Measurements from ENCODE around the gene IL1RL1. TPM values are rescaled to one million over a fixed set of nuclear protein-coding genes. Genes with fewer than 3 reads are reported as not detected.

IL1RL1 gene
- total RNA-seq, 2 experiments from 2014 or later: not detected

DNA sequence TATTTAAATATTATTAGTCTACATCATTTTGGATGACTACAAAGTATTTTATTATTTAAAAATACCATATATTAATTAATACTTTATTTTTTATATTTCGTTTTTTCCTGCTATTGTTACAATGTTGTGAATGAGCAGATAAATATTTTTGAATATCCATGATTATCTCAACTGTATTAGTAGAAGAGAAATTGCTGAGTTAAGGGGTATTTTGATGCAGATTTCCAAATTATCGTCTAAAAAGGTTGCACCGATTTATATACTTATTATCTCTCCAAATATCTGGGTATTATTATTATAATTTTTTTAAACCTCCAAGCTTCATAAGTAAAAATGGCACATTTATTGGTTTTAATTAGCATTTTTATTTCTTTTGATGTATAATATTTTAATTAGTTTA is 8.9 kb upstream of the IL1RL1 start:
- H3K27ac ChIP-seq (ENCODE audit: low read depth, low read length, poor library complexity, severe bottlenecking): no peak overlapping the region

DNA sequence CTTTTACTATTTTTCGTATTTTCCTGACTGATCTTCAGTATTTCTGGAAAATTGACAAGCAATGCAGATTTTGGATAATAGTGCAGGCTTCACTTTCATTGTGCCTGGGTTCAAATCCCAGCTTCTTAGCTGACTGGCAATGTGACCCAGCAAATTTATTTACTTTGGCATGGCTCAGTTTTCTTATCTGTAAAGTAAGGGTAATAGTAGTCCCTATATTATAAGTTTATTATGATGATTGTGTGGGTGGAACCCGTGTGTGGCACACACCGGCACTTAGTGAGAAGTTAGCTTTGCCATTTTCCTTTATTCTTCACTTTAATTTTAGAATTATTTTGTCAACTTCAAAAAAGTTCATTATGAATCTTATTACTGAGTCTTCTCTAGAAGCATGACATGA is 7.8 kb upstream of the IL1RL1 start:
- no peak overlapping the region for H3K4me3 ChIP-seq (ENCODE audit: low read depth, low read length, poor library complexity, severe bottlenecking)
- BruUV-seq (replicated peaks): no TSS peak
- ChIA-PET POLR2A (interaction anchor here (0.6 kb wide), 1 partner anchor 463 kb away, joined by 3 read pairs; no protein-coding TSS in a partner anchor), CTCF (ENCODE audit: unreplicated experiment) (no interaction called here)
- intact Hi-C loops (cut with micrococcal nuclease; ENCODE audit: unreplicated experiment): no loop called here
- H3K9me3 ChIP-seq (ENCODE audit: low read length): no peaks in the 10 kb centered on the region
- H3K4me1 ChIP-seq (ENCODE audit: insufficient read depth, low read length, poor library complexity, severe bottlenecking): no peaks in the 10 kb centered on the region
- H3K4me2 ChIP-seq (ENCODE audit: low read length): no peak overlapping the region
- no peaks in the 10 kb centered on the region for H4K20me1 ChIP-seq (ENCODE audit: insufficient read depth, low read length)
- no peak overlapping the region for H2AFZ ChIP-seq (ENCODE audit: low read length)
- H3K79me2 ChIP-seq (ENCODE audit: insufficient read depth, low read depth, low read length): no peaks in the 10 kb centered on the region
- no peaks in the 10 kb centered on the region for H3K36me3 ChIP-seq (ENCODE audit: insufficient read depth, low read length)
- no peak for DNase-seq (ENCODE audit: low spot score)
- no peak overlapping the region for H3K27ac ChIP-seq (ENCODE audit: low read depth, low read length, poor library complexity, severe bottlenecking)
- TF ChIP-seq, protein P1, sequence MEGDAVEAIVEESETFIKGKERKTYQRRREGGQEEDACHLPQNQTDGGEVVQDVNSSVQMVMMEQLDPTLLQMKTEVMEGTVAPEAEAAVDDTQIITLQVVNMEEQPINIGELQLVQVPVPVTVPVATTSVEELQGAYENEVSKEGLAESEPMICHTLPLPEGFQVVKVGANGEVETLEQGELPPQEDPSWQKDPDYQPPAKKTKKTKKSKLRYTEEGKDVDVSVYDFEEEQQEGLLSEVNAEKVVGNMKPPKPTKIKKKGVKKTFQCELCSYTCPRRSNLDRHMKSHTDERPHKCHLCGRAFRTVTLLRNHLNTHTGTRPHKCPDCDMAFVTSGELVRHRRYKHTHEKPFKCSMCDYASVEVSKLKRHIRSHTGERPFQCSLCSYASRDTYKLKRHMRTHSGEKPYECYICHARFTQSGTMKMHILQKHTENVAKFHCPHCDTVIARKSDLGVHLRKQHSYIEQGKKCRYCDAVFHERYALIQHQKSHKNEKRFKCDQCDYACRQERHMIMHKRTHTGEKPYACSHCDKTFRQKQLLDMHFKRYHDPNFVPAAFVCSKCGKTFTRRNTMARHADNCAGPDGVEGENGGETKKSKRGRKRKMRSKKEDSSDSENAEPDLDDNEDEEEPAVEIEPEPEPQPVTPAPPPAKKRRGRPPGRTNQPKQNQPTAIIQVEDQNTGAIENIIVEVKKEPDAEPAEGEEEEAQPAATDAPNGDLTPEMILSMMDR (conservative IDR thresholded peaks at IDR 0.05; ENCODE audit: low read length): no peak
- TF ChIP-seq EZH2phosphoT487 (IDR thresholded peaks at IDR 0.05; ENCODE audit: borderline replicate concordance, low read depth, low read length): no peak
- no peaks in the 10 kb centered on the region for H3K9me2 ChIP-seq (ENCODE audit: insufficient read depth, low read length)

More for the DNA sequence above, 8.9 kb upstream of the IL1RL1 start:
- no peak for DNase-seq (ENCODE audit: low spot score)
- no peak overlapping the region for H2AFZ ChIP-seq (ENCODE audit: low read length)
- CTCF ChIA-PET (ENCODE audit: unreplicated experiment): no interaction called here
- no peaks in the 10 kb centered on the region for H3K79me2 ChIP-seq (ENCODE audit: insufficient read depth, low read depth, low read length)
- H3K4me3 ChIP-seq (ENCODE audit: low read depth, low read length, poor library complexity, severe bottlenecking): no peak overlapping the region
- TF ChIP-seq, protein P1 (conservative IDR thresholded peaks at IDR 0.05; ENCODE audit: low read length): no peak
- TF ChIP-seq EZH2phosphoT487 (IDR thresholded peaks at IDR 0.05; ENCODE audit: borderline replicate concordance, low read depth, low read length): no peak
- no peaks in the 10 kb centered on the region for H3K9me3 ChIP-seq (ENCODE audit: low read length)
- no peak overlapping the region for H3K4me2 ChIP-seq (ENCODE audit: low read length)
- no peaks in the 10 kb centered on the region for H3K36me3 ChIP-seq (ENCODE audit: insufficient read depth, low read length)
- H3K9me2 ChIP-seq (ENCODE audit: insufficient read depth, low read length): no peaks in the 10 kb centered on the region
- H3K4me1 ChIP-seq (ENCODE audit: insufficient read depth, low read length, poor library complexity, severe bottlenecking): no peaks in the 10 kb centered on the region
- H4K20me1 ChIP-seq (ENCODE audit: insufficient read depth, low read length): no peaks in the 10 kb centered on the region
- BruUV-seq (replicated peaks): no TSS peak
- intact Hi-C loops (cut with micrococcal nuclease; ENCODE audit: unreplicated experiment): no loop called here
- POLR2A ChIA-PET: no interaction called here

DNA sequence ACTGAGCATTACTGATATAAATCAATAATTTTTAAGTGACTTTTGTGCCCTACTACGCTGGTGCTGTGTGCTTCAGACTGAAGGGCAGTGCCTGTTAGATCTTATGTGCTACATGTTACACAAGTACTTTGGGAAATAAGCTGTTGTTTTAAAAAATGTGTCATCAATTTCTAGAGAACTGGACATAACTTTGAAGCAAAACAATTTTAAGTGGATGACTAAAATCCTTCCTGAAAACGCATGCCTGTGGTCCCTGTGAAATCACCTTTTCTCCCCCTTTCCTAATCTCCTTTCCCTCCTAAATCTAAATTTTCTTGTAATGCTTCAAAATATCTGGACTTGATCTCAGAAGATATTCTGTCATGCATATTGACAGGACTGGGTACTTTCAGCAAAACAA is 7.1 kb upstream of the IL1RL1 start:
- no peak overlapping the region for H3K27ac ChIP-seq (ENCODE audit: low read depth, low read length, poor library complexity, severe bottlenecking)
- POLR2A ChIA-PET: no interaction called here
- no peaks in the 10 kb centered on the region for H3K36me3 ChIP-seq (ENCODE audit: insufficient read depth, low read length)
- H3K9me2 ChIP-seq (ENCODE audit: insufficient read depth, low read length): no peaks in the 10 kb centered on the region
- no peak overlapping the region for H3K4me3 ChIP-seq (ENCODE audit: low read depth, low read length, poor library complexity, severe bottlenecking)
- H3K4me1 ChIP-seq (ENCODE audit: insufficient read depth, low read length, poor library complexity, severe bottlenecking): no peaks in the 10 kb centered on the region
- H3K79me2 ChIP-seq (ENCODE audit: insufficient read depth, low read depth, low read length): no peaks in the 10 kb centered on the region
- BruUV-seq (replicated peaks): no TSS peak
- CTCF ChIA-PET (ENCODE audit: unreplicated experiment): no interaction called here
- TF ChIP-seq, protein P1 (conservative IDR thresholded peaks at IDR 0.05; ENCODE audit: low read length): no peak
- no peak for TF ChIP-seq EZH2phosphoT487 (IDR thresholded peaks at IDR 0.05; ENCODE audit: borderline replicate concordance, low read depth, low read length)
- H4K20me1 ChIP-seq (ENCODE audit: insufficient read depth, low read length): no peaks in the 10 kb centered on the region
- intact Hi-C loops (cut with micrococcal nuclease; ENCODE audit: unreplicated experiment): no loop called here
- DNase-seq (ENCODE audit: low spot score): no peak
- H3K4me2 ChIP-seq (ENCODE audit: low read length): no peak overlapping the region
- H2AFZ ChIP-seq (ENCODE audit: low read length): no peak overlapping the region
- H3K9me3 ChIP-seq (ENCODE audit: low read length): no peaks in the 10 kb centered on the region
